HG03025 (cell line): ENCODE data around the gene ERMARD.

Experiments
- ATAC-seq: cut with Tn5 transposase; IDR thresholded peaks from one replicate; pipeline ENCODE4 v1.9.1; 2021; ENCODE audit warnings: mild to moderate bottlenecking, moderate library complexity; ENCODE audit not compliant: unreplicated experiment, low FRiP score

Gene ERMARD

GRCh38 chr6:169800668-169801395 lies 49.4 kb downstream of the ERMARD start:
- no peak for ATAC-seq

GRCh38 chr6:169801396-169802160 lies 50.2 kb downstream of the ERMARD start:
- no peak for ATAC-seq

- ATAC-seq: no peak
Measured at GRCh38 chr6:169802790-169803189, 51.4 kb downstream of the ERMARD start.

- ATAC-seq: peak; percentile 54
Measured at GRCh38 chr6:169803271-169803811, 51.9 kb downstream of the ERMARD start.

GRCh38 chr6:169803816-169804340 lies 52.5 kb downstream of the ERMARD start:
- no peak for ATAC-seq

- ATAC-seq: no peak
Measured at GRCh38 chr6:169804427-169804826, 53.0 kb downstream of the ERMARD start.

GRCh38 chr6:169805242-169805838 lies 53.9 kb downstream of the ERMARD start:
- no peak for ATAC-seq

GRCh38 chr6:169806701-169807100 lies 55.3 kb downstream of the ERMARD start:
- ATAC-seq: no peak

GRCh38 chr6:169807229-169807628 lies 55.8 kb downstream of the ERMARD start:
- ATAC-seq: no peak

- no peak for ATAC-seq
Measured at GRCh38 chr6:169807699-169808607, 56.5 kb downstream of the ERMARD start.

GRCh38 chr6:169808608-169808967 lies 57.2 kb downstream of the ERMARD start:
- ATAC-seq: no peak

- ATAC-seq: no peak
Measured at GRCh38 chr6:169809386-169809785, 58.0 kb downstream of the ERMARD start.

- no peak for ATAC-seq
Measured at GRCh38 chr6:169810066-169810989, 58.9 kb downstream of the ERMARD start.

GRCh38 chr6:169811072-169811471 lies 59.6 kb downstream of the ERMARD start:
- ATAC-seq: no peak

GRCh38 chr6:169811521-169812256 lies 60.3 kb downstream of the ERMARD start:
- ATAC-seq: no peak

GRCh38 chr6:169812257-169812644 lies 60.8 kb downstream of the ERMARD start:
- no peak for ATAC-seq

GRCh38 chr6:169813969-169814368 lies 62.5 kb downstream of the ERMARD start:
- no peak for ATAC-seq

GRCh38 chr6:169816054-169816453 lies 64.6 kb downstream of the ERMARD start:
- ATAC-seq: no peak
